HG03571 (cell line): ENCODE measurements around the gene GFI1.
"Not testable (repeated sequence)": the region's sequence is repeated elsewhere in the genome, so short reads cannot be mapped to it uniquely, and the experiment has no call there.

Experiments
- ATAC-seq: cut with Tn5 transposase; IDR thresholded peaks from one replicate; pipeline ENCODE4 v1.9.1; 2021; ENCODE audit not compliant: unreplicated experiment

GFI1 gene

GRCh38 chr1:92486251-92487077, at the start of gene GFI1:
Gene GFI1, minus strand, starts transcription at chr1:92486925. Its CDS starts 3,438 bp downstream, at chr1:92483487.
- ATAC-seq = peak; percentile 2

- ATAC-seq = not testable (repeated sequence)
These were observed 45.6 kb upstream of the GFI1 start for GRCh38 chr1:92532371-92532770.

GRCh38 chr1:92531939-92532338, 45.2 kb upstream of the GFI1 start:
- ATAC-seq = not testable (repeated sequence)

- no peak for ATAC-seq
These were observed 40.9 kb upstream of the GFI1 start for GRCh38 chr1:92527670-92528069.

GRCh38 chr1:92524944-92525590, 38.3 kb upstream of the GFI1 start:
- ATAC-seq = not testable (repeated sequence)

- no peak for ATAC-seq
These were observed 32.3 kb upstream of the GFI1 start for GRCh38 chr1:92519043-92519442.

- ATAC-seq = no peak
These were observed 29.8 kb upstream of the GFI1 start for GRCh38 chr1:92516574-92516973.

- no peak for ATAC-seq
These were observed 29.1 kb upstream of the GFI1 start for GRCh38 chr1:92515796-92516201.

- ATAC-seq = peak; percentile 63
These were observed 24.8 kb upstream of the GFI1 start for GRCh38 chr1:92511541-92511940.

- ATAC-seq = no peak
These were observed 22.9 kb upstream of the GFI1 start for GRCh38 chr1:92509619-92510018.

GRCh38 chr1:92505015-92505692, 18.4 kb upstream of the GFI1 start:
- peak; percentile 11 for ATAC-seq

GRCh38 chr1:92504291-92505014, 17.7 kb upstream of the GFI1 start:
- peak; percentile 35 for ATAC-seq

- ATAC-seq = no peak
These were observed 17.2 kb upstream of the GFI1 start for GRCh38 chr1:92503926-92504285.

- ATAC-seq = no peak
These were observed 16.6 kb upstream of the GFI1 start for GRCh38 chr1:92503043-92503925.

GRCh38 chr1:92502247-92502646, 15.5 kb upstream of the GFI1 start:
- ATAC-seq = peak; percentile 52

- ATAC-seq = no peak
These were observed 13.8 kb upstream of the GFI1 start for GRCh38 chr1:92500552-92500951.

GRCh38 chr1:92495392-92496063, 8.8 kb upstream of the GFI1 start:
- ATAC-seq = no peak

- no peak for ATAC-seq
These were observed 7.9 kb upstream of the GFI1 start for GRCh38 chr1:92494485-92495141.

GRCh38 chr1:92493139-92493538, 6.4 kb upstream of the GFI1 start:
- no peak for ATAC-seq
